LoVo (cell line): ENCODE measurements around the gene DUSP22.
A peak's percentile ranks its signal among the peaks of the same experiment; 100 is the strongest.
"Not testable (repeated sequence)": the region's sequence is repeated elsewhere in the genome, so short reads cannot be mapped to it uniquely, and the experiment has no call there.

ENCODE experiments used
- DNase-seq: peaks from one replicate; pipeline ENCODE4 v3.0.0-alpha.2; 2016; ENCODE audit warnings: low spot score

The DUSP22 gene

DNA sequence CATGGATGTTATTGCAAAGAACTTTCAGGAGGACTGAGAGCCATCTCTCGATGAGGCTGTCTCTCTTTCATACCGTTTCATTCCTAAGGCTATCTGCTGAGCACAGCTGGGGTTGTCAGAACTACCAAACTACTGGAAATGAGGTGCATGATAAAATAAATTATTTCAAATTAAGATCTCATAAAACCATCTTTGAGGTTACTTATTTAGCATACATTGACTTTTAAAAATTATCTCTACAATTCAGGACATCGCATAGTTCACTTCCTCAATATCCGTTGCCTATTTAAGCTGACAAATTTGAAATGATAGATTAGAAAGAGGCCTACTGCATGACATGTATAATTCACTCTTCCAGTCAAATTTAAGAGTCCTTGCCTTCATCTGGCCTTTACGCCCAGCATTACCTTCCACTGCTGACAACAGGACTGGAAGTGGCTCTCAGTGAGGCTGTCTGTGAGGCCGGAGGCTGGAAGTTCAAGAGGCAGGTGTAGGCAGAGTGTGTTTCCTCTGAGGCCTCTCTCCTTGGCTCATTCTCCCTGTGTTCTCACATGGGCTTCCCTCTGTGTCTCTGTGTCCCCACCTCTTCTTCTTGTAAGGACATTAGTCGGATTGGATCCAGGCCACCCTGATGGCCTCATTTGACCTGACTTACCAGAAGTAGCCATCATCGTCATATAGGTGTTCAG lies 12.8 kb upstream of the DUSP22 start:
- no peak for DNase-seq

DNA sequence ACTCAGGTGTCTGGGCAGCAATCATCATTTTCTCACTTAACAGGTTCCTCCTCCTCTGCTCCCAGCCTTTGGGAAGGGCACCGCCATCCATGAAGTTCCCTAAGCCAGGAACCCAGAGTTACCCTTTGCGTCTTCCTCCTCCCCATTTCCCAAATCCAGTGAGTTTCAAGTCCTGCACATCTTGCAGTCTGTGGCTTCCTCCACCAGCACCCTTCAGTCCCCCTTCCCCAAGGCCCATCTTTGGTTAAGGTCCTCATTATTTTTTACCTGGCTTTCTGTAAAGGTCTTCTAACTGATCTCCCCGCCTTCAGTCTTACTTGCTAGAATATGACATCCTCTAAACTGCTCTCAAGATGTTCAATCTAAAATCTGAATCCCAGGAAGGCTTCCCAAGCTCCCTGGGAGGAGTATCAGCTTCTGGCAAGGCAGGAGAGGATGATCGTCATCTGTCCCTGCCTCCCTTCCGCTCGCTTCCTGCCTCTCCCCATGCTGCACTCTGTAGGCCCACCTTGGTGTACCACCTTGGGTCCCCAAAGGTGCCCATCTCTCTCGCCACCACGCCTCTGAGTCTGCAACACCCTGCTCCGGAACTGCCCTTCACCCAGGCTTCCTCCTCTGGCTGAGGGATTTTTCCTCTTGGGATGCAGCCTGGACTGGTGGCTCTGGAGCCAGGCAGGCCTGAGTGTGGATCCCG lies 11.4 kb upstream of the DUSP22 start:
- DNase-seq, result no peak

DNA sequence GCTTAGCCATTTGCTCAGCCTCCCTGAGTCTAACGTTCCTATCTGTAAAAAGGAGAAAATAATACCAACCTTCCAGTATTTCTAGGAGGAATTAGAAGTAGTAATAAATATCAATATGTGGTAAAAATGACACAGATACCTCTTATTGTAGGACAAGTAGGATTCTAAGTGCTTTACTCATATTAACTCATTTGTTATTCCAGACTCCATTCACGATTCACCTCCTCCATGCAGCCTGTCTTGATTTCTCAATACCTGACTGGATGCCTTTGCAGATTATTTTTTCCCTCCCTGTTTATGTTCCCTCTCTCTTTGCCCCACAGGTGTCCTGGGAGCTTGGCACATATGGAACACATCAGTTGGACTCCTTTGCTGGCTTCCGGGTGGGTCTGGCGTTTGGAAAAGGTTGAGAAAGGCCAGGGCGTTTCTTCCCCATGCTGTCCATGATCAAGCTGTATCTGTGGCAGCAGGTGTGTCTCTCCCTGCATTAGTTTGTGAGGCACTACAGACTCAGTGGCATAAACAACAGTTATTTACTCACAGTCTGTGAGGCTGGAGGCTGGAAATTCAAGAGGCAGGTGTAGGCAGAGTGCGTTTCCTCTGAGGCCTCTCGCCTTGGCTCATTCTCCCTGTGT lies 10.7 kb upstream of the DUSP22 start:
- DNase-seq, result no peak

DNA sequence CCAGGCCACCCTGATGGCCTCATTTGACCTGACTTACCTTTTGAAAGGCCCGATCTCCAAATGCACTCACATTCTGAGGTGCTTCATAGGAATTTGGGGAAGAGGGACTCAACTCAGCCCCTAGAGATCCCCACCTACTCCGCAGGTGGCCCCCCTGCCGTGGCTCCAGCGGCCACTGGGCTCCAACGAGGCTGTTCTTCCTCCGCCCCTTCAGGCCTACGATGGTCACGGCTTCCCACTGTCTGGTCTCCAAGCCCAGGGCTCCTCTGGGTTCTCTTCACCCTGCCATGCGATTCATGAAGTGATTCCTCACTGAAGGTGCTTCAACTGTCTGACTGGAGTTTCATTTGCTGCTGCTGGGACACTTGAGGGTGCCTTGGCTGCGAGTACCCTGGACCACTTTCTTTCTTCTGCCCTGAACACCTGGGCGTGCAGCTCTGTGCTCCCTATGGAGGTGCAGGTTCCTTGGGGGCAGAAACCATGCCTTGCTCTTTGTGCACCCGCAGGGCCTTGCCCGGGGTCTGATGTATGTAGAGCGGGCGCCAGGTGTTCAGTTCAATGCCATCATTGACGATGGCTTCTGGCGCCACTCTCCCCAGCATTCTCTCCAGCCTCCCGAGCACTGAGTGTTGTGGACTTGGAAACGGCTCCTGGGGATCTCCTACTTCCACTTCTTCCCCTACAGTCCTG lies 10.0 kb upstream of the DUSP22 start:
- no peak for DNase-seq

DNA sequence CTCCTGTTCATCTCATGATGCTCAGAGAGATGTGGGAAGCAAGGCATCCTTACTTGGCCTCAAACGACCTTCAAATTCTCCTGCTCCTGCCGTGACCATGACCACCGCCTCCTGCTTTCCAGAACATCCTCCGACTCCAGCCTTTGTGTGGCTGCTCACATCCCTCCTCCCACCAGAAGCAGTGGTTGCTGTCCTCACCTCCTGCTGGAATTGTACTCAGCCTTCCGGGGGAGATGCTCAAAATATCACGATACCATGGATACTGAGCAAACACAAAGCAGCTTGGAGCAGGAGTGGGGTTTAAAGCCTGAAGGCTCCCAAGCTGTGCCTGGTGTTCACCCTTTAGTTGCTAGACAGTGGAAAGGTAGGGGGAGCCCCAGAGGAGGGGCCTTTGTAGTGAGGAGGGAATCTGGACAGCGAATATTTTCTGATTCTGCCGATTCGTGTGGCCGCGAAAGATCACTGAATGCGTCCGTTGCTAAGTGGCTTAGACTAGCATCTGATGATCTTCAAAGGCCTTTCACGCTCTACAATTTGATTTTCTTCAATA lies 9.3 kb upstream of the DUSP22 start:
- DNase-seq, result no peak

DNA sequence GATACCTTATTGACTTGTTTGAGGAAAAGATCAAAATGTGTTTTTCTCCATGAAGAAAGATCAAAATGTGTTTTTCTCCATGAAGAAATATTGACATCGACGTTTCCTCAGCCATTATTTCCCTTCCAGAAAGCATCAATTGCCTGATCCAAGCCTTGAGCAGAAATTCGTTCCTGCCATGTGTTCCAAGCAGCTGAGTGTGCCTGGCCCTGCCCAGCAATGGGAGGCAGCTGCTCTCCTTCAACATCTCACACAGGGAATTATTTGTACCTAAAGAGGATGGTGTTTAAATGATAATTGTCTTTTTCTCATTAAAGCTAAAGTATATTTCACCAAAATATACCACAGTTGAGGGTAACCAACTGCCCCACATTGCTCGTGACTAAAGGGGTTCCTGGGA lies 7.8 kb upstream of the DUSP22 start:
- DNase-seq, result no peak

DNA sequence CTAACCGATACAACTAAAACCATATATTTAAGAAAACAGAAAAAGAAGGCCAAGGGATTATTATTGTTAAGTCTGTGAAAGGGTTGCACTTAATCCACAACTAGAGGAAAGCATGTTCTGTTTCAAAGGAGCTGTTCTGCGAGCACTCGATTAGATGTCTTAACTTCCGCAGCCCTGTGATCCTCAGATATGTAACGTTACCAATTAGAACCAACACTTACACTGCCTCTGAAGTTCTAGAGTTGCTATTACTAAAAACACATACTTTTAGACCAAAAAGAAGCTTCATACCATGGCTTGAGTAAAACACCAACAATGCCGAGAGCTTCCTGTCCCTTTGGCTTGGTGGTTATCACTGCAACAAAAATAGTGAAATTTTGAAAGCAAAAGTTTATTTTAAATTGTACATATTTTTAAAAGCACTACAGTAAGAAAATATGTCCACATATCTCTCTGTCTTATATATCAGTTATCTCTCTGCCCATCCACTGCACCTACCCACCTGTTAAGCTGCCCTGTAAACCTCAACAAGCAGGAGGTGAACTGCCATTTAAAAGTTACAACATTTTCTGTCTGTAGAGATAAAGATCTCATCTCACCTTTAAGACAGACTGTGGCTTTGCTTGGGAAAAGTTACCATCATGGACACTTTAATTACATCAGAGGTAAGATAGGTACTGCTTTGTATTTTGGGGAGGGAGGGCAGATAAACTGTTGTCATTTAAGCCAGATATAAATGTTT lies 7.1 kb upstream of the DUSP22 start:
- no peak for DNase-seq

DNA sequence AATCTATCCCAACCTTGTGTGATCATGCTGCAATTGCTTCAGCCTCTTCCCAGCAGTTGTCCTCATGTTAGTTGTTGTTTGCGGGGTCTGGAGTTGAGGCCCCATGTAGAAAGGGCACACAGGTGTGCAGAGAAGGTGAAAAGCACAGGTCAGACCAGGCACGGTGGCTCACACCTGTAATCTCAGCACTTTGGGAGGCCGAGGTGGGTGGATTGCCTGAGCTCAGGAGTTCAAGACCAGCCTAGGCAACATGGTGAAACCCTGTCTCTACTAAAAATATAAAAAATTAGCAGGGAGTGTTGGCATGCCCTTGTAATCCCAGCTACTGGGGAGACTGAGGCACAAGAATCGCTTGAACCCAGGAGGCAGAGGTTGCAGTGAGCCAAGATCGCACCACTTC lies 6.4 kb upstream of the DUSP22 start:
- DNase-seq, result not testable (repeated sequence)

DNA sequence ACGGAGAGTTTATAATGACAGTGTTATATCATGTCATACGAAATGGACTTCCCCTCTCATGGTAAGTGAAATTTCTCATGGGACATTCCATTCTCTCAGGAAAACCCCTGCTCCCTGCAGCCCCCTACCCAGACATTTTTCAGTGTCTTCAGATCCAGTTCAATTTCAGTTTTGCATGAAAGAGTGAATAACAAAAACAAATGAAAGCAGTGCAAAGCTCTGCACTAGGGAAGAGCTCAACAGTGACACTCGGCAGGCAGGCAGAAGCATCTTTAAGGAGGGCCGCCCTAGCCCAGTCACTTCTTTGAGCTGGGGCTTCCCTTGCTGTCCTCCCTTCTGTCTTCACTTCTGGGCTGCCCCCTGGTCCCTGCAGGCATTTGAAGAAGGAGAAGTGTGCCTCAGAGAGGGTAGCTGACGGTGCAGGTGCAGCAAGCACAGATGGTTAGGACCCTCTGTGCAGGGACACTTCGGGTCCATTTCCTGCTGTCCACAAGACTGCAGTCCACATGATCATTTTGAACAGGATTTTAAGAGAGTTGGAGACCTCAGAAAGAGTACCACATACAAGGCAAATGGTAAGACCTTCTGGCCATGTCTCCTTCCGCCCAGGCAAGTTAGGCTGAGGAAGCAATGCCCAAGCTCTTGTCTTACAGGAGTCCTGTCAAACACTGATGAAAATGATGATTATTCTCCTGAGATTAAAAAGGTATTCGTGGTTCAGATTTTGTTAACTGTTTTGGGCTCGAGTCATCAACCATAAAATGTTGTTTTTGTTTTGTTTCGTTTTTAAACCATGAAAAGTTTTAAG lies 5.4 kb upstream of the DUSP22 start:
- DNase-seq, result no peak

DNA sequence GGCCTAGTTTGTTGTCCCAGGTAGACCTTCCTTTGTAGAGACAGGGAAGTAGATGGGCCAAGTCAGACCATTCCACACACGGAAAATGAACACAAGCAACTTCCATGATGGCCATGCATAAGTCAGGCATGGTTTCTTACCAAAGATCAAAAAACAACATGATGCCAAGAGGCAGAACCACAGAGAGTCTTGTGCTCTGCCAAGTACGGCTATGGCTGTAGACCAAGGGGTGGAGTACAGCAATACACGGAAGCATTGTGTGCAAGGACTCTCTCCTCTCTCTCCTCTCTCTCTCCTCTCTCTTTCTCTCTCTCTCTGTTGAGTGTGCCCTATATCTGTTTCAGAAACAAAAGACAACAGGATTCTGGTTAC lies 4.8 kb upstream of the DUSP22 start:
- DNase-seq, result no peak

DNA sequence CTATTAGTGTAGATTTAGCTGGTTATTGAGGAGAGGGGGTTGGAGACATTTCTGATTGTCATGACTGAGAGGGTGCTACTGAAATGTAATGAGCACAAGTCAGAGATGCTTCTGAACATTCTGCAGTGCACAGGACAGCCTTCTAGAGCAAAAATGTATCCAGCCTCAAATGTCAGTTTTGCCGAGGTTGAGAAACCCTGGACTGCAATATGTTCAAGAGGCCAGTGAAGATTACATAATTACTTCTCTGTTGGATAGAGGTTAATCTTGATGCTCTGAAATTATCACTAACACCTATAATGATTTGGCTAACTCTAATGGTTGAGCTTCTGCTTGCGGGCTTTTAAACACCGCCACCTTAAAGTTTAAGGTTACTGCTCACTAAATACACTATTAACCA lies 3.4 kb upstream of the DUSP22 start:
- no peak for DNase-seq

DNA sequence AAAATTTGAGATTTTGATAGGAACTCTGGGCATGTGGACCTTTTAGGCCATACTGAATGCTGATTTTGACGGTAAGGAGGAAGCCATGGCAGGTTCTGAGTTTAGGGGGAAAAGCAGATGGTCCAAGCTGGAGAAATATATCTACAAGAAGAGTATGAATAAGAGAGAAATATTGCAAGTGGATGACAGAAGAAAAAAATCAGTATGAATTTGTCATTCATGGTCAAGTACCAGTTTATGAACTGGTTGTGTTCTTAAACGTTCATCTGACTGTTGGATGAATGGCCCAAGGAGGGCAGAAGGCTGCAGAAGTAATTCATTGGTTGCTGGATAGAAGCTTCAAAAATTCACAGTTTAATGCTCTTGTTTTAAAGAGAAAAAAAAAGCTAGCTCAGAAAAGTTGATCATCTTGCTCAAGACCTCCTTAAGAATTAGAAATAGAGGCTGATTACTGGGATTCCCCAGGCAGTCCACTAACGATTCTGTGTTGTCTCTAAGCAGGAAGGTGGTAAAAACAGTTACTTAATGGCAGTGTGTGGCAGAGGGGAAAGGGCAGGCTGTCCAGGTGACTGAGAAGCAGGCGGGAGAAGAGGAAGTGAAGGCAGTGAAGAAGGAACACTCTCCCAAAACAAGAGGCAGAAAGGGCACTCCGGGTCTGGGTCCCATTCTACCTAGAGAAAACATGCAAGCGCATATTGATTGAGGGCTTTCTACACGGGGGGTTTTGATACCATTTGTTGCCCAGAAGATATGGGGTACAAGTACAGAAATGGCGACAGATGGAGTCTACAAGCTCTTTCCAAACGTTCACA lies 2.0 kb upstream of the DUSP22 start:
- no peak for DNase-seq

DNA sequence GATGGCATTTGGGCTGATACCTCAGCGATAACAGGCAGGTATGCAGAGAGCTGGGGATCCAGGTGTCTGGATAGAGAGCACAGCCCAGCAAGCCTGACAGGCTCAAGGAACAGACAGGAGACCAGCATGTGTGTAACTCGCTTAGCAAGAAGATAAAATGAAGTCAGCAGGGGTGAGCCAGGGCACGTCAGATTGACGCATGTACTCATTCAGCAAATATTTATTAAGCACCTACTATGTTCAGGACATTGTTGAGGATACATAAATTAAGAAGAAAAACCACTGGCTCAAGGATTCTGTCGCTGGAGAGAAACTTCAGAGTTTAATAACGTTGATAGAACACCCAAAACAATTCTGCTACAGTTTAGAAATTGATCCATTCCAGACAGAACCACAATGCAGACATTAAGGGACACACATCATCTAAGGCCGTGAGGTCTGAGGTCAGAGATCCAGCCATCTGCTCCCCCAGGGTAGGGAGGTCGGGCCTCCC lies 1.0 kb upstream of the DUSP22 start:
- DNase-seq, result no peak

DNA sequence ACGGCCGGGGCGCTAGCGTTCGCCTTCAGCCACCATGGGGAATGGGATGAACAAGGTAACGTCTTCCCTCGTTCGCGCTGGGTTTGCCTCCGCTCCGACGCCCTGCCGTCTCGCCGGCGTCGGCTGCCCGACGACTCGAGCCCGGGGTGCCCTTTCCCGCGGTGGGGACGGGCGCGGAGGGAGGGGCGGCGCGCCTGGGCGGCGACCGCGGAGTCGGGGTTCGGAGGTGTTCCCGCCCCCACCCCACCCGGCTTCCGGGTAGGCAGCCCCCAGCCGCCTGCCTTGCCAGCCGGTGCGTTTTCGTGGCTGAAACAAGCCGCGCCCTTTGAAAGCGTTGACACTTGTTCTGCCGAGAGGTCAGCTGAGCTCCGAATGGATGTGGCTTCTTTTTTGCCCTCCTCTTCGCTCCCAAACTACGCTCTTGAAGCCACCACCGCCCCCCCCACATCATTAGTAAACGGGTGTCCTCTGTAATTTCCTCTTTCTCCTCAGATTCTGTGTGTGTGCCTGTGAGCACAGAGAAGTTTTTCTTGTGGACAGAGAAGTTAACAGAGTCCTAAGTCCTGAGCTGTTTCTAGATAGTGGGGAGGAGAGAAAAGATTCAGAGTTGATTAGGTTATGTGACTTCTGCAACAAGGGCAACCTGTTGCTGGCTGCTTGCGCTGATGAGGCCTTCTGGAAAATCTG lies 362 bp downstream of the DUSP22 start:
- peak; percentile 52 for DNase-seq

DNA sequence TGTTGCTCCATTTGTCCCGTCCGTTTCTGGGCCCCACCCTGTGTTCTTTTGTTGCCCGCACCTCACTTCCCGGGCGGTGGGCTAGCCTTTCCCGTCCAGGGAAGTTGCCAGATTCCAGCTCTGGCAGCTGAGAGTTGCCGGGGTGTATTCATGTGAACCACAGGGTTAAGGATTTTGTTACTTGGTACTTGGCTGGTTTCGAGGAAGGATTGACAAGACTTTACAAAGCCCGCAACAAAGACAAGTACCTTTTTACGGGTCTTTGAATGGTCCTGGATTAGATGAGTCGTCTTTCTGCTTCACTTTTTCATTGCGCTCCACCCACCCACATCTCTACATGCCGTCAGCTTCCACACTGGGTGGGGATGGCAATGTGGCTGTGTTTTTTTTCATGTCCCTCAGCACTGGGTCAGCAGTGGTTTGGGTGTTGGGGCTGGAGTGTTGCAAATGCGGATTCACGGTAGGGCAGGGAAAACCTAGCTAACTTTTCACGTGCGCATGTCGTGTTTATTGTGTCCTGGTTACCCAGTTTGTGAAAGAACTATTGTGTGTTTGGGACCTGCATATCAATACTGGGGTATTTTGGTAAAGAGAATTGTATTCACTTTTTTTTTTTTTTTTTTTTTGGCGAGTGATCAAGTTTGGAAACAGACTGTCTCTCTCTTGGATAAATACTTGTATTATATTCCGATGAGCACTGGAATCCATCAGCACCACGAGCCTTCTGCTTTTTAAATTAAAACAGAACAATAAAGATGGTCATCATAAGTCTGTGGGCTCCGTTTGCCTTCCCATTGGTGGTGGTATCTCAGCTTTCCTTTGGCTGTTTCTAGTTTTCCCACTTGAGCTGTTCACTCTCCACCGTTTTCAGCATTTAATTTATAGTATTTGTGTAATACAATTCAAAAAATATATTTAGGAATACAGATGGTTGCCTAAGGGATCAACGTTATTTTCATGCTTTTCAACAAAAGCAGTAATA lies 1.2 kb downstream of the DUSP22 start:
- no peak for DNase-seq

DNA sequence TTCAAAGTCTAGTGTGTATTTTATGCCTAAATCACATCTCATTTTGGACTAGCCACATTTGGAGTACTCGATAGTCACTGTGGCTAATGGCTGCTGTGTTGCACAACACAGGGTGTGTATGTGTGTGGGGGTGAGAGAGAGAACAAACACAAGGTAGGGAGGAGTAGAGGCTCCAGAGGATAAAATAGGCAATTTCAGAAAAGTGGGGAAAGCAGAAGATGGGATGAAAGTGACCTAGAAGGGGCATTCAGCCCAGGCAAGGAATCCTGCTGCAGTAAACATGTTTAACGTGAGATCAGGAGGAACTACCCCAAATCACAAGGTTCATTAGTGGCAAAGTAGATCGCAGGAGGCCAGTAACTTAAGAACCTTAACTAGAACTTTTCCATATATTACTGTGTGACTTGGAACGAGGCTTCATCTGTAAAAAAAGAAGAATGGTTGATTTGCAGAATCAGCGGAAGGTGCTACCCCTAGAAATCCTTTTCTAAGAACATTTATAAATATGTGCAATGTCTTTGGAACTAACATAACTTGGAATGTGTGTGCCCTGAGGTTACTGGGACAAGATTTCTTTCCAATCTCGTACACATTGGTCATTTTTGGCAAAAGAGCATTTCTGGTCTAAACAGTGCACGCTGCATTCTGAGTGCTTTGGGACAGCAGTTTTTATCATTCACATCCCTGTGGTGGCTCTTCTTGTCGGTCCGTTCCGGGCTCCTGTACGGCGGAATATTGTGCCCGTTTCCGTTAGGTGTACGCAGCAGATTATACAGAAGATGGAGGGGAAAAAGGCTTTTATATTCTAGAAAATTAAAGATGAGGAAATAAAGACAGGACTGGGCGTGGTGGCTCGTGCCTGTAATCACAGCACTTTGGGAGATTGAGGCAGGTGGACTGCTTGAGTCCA lies 2.6 kb downstream of the DUSP22 start:
- DNase-seq, result no peak
